Liver (tissue), 9 donors: ENCODE data around the gene MYOCOS. TPM values are rescaled to one million over a fixed set of nuclear protein-coding genes. Genes with fewer than 3 reads are reported as not detected.

ENCODE experiments used
- DNase-seq: peaks from one replicate; pipeline ENCODE4 v3.0.0-alpha.2; 2017; ENCODE audit warnings: low spot score
- H3K27ac ChIP-seq, 2 donors: one replicate each; pipeline ENCODE4 v1.7.0; 2013; ENCODE audit warnings: inconsistent platforms in 2 of 2, low read length in 2 of 2, control low read depth in 1 of 2, low read depth in 1 of 2, mild to moderate bottlenecking in 1 of 2
- H3K27me3 ChIP-seq, 4 donors: one replicate each; pipeline versions ENCODE4 v1.6.1 to v1.7.0; 2013; ENCODE audit warnings: low read length in 3 of 4, inconsistent platforms in 1 of 4, mild to moderate bottlenecking in 1 of 4, moderate library complexity in 1 of 4; ENCODE audit not compliant: control insufficient read depth in 4 of 4, insufficient read depth in 4 of 4
- H3K36me3 ChIP-seq, 4 donors: one replicate each; pipeline versions ENCODE4 v1.6.1 to v1.7.0; 2013; ENCODE audit warnings: low read length in 3 of 4, mild to moderate bottlenecking in 3 of 4, low read depth in 1 of 4, moderate library complexity in 1 of 4; ENCODE audit not compliant: control insufficient read depth in 4 of 4, insufficient read depth in 3 of 4
- H3K4me1 ChIP-seq, 4 donors: one replicate each; pipeline versions ENCODE4 v1.6.1 to v1.7.0; 2013; ENCODE audit warnings: low read length in 3 of 4, mild to moderate bottlenecking in 3 of 4, moderate library complexity in 1 of 4; ENCODE audit not compliant: control insufficient read depth in 4 of 4, insufficient read depth in 4 of 4
- H3K4me3 ChIP-seq, 3 donors: one replicate each; pipeline versions ENCODE4 v1.6.1 to v1.7.0; 2013; ENCODE audit warnings: low read length in 3 of 3, control low read depth in 1 of 3, low read depth in 1 of 3, mild to moderate bottlenecking in 1 of 3
- H3K9ac ChIP-seq, 2 donors: one replicate each; pipeline ENCODE4 v1.7.0; 2013; ENCODE audit warnings: low read length in 2 of 2, mild to moderate bottlenecking in 2 of 2, moderate library complexity in 2 of 2, control low read depth in 1 of 2, low read depth in 1 of 2
- H3K9me3 ChIP-seq, 4 donors: one replicate each; pipeline versions ENCODE4 v1.6.1 to v1.7.0; 2013; ENCODE audit warnings: low read length in 3 of 4; ENCODE audit not compliant: control insufficient read depth in 4 of 4
- ATF3 ChIP-seq: IDR thresholded peaks from 2 replicates; pipeline ENCODE4 v1.6.1; 2016; ENCODE audit warnings: antibody characterized with exemption
- CTCF ChIP-seq: fragments of 150-350 bp; IDR thresholded peaks from 2 replicates; pipeline ENCODE4 v1.5.1; 2017; ENCODE audit warnings: improper control_type of control experiment, low read depth, low read length; ENCODE audit not compliant: missing input control
- EGR1 ChIP-seq, 2 donors: IDR thresholded peaks; 2 replicates each; pipeline ENCODE4 v1.6.1; 2016 to 2018; ENCODE audit warnings: antibody characterized with exemption in 2 of 2, low read depth in 2 of 2
- FOXA1 ChIP-seq: IDR thresholded peaks from 2 replicates; pipeline ENCODE4 v1.6.1; 2016; ENCODE audit warnings: antibody characterized with exemption
- FOXA2 ChIP-seq: IDR thresholded peaks from 2 replicates; pipeline ENCODE4 v1.6.1; 2016; ENCODE audit warnings: antibody characterized with exemption
- GABPA ChIP-seq, 2 donors: IDR thresholded peaks in 1 of 2; conservative IDR thresholded peaks in 1 of 2; 2 replicates each; pipeline ENCODE4 v1.6.1; 2016; ENCODE audit warnings: antibody characterized with exemption in 2 of 2, mild to moderate bottlenecking in 1 of 2, moderate library complexity in 1 of 2
- HNF4A ChIP-seq, 2 donors: conservative IDR thresholded peaks; 2 replicates each; pipeline ENCODE4 v1.6.1; 2016; ENCODE audit warnings: antibody characterized with exemption in 2 of 2, mild to moderate bottlenecking in 2 of 2
- HNF4G ChIP-seq: IDR thresholded peaks from 2 replicates; pipeline ENCODE4 v1.6.1; 2016; ENCODE audit warnings: antibody characterized with exemption
- JUND ChIP-seq, 2 donors: IDR thresholded peaks; 2 replicates each; pipeline ENCODE4 v1.6.1; 2016; ENCODE audit warnings: antibody characterized with exemption in 2 of 2
- MAX ChIP-seq: IDR thresholded peaks from 2 replicates; pipeline ENCODE4 v1.6.1; 2016; ENCODE audit warnings: antibody characterized with exemption
- NR2F2 ChIP-seq: IDR thresholded peaks from 2 replicates; pipeline ENCODE4 v1.6.1; 2016; ENCODE audit warnings: antibody characterized with exemption
- RAD21 ChIP-seq, 2 donors: IDR thresholded peaks; 2 replicates each; pipeline ENCODE4 v1.6.1; 2016; ENCODE audit warnings: antibody characterized with exemption in 2 of 2, mild to moderate bottlenecking in 2 of 2
- REST ChIP-seq: IDR thresholded peaks from 2 replicates; pipeline ENCODE4 v1.6.1; 2016; ENCODE audit warnings: antibody characterized with exemption, mild to moderate bottlenecking
- RXRA ChIP-seq, 2 donors: IDR thresholded peaks; 2 replicates each; pipeline ENCODE4 v1.6.1; 2017 to 2018; ENCODE audit warnings: antibody characterized with exemption in 2 of 2, mild to moderate bottlenecking in 1 of 2
- SP1 ChIP-seq: IDR thresholded peaks from 2 replicates; pipeline ENCODE4 v1.6.1; 2018; ENCODE audit warnings: antibody characterized with exemption, mild to moderate bottlenecking
- TAF1 ChIP-seq: conservative IDR thresholded peaks from 2 replicates; pipeline ENCODE4 v1.6.1; 2016; ENCODE audit warnings: antibody characterized with exemption, mild to moderate bottlenecking
- YY1 ChIP-seq: IDR thresholded peaks from 2 replicates; pipeline ENCODE4 v1.6.1; 2016; ENCODE audit warnings: antibody characterized with exemption, mild to moderate bottlenecking
- ZBTB33 ChIP-seq: IDR thresholded peaks from 2 replicates; pipeline ENCODE4 v1.6.1; 2016; ENCODE audit warnings: antibody characterized with exemption
- WGBS: extraction: QIAGEN DNeasy Blood & Tissue Kit; methylation state at CpG from one replicate; pipeline ENCODE4 v1.1.7; 2013; 5-methylcytosine and 5-hydroxymethylcytosine counted together
- polyA plus RNA-seq, 2 donors: library from polyadenylated mRNA; stranded (reverse) in 1 of 2; unstranded in 1 of 2; fragments of 200-250 nt in 1 of 2; fragments of >200 nt in 1 of 2; fragmentation: Nextera tagmentation in 1 of 2; extraction: Ambion mirVana in 1 of 2; gene quantifications; one replicate each; pipeline versions ENCODE4 v1.2.1 to v1.2.3, GENCODE V29; 2013 to 2015
- total RNA-seq, 2 donors: library from RNA; depleted of rRNA; stranded (reverse); fragments of >200 nt; gene quantifications; one replicate each; pipeline ENCODE4 v1.2.3, GENCODE V29; 2014
- donor health status: healthy.
- donor health status: healthy.
- donor health status: healthy.
- donor health status: healthy.
- donor health status: healthy.

The MYOCOS gene
- total and polyA plus RNA-seq, 4 donors = 0.08 TPM; not detected in 3

GRCh38 chr1:171588230-171588629 lies 33.8 kb upstream of the MYOCOS start:
- TF ChIP-seq RXRA (IDR thresholded peaks at IDR 0.05) (no peak), SP1 (no peak), HNF4G (no peak), ATF3 (no peak), FOXA1 (no peak), MAX (no peak)
- 92% methylated on average over 2 of the region's 2 CpGs for WGBS
- H3K9ac ChIP-seq = no peak overlapping the region
- no peak for DNase-seq
- H3K9me3 ChIP-seq = no peaks in the 10 kb centered on the region
- no peaks in the 10 kb centered on the region for H3K27me3 ChIP-seq
- peaks cover 8 to 71% (median 61%) of the 10 kb centered on the region in 4 donors for H3K36me3 ChIP-seq
- H3K4me1 ChIP-seq = no peaks in the 10 kb centered on the region
- H3K4me3 ChIP-seq = no peak overlapping the region
- H3K27ac ChIP-seq = no peak overlapping the region

GRCh38 chr1:171590022-171590421 lies 32.0 kb upstream of the MYOCOS start:
- no peak overlapping the region for H3K27ac ChIP-seq
- H3K36me3 ChIP-seq = peaks cover 8 to 59% (median 48%) of the 10 kb centered on the region in 4 donors
- WGBS = 73% methylated on average over 1 of the region's 1 CpG
- no peak overlapping the region for H3K9ac ChIP-seq
- H3K27me3 ChIP-seq = no peaks in the 10 kb centered on the region
- no peak overlapping the region for H3K4me3 ChIP-seq
- peaks cover 0 to 3% (median 0%) of the 10 kb centered on the region in 4 donors for H3K4me1 ChIP-seq
- DNase-seq = no peak
- TF ChIP-seq FOXA2 (no peak), CTCF (no peak), RAD21 (IDR thresholded peaks at IDR 0.05) (no peak), HNF4A (conservative IDR thresholded peaks at IDR 0.05) (no peak), GABPA (IDR thresholded peaks at IDR 0.05 in 1 of 2, conservative IDR thresholded peaks at IDR 0.05 in 1 of 2) (no peak), JUND (IDR thresholded peaks at IDR 0.05) (no peak), RXRA (IDR thresholded peaks at IDR 0.05) (no peak), MAX (no peak), NR2F2 (no peak), TAF1 (no peak), EGR1 (IDR thresholded peaks at IDR 0.05; ENCODE audit: low read depth in 2 of 2) (no peak), YY1 (no peak), ATF3 (no peak), REST (no peak), ZBTB33 (no peak), SP1 (no peak), HNF4G (no peak), FOXA1 (no peak)
- no peaks in the 10 kb centered on the region for H3K9me3 ChIP-seq
